ENCODE data around the gene PREX1.

PREX1 gene

GRCh38 chr20:48649868-48650267 is 177.9 kb downstream of the PREX1 start:
- no peak for DNase-seq

GRCh38 chr20:48649104-48649626 is 178.6 kb downstream of the PREX1 start:
- no peak for DNase-seq

- peak; percentile 74 for DNase-seq
Observed at GRCh38 chr20:48648482-48649051, 179.2 kb downstream of the PREX1 start.

GRCh38 chr20:48647858-48648257 is 179.9 kb downstream of the PREX1 start:
- DNase-seq = no peak

- no peak for DNase-seq
Observed at GRCh38 chr20:48645666-48646065, 182.1 kb downstream of the PREX1 start.

GRCh38 chr20:48644286-48644828 is 183.4 kb downstream of the PREX1 start:
- DNase-seq = no peak

- no peak for DNase-seq
Observed at GRCh38 chr20:48642105-48642880, 185.5 kb downstream of the PREX1 start.

GRCh38 chr20:48640871-48641270 is 186.9 kb downstream of the PREX1 start:
- no peak for DNase-seq

GRCh38 chr20:48639899-48640298 is 187.9 kb downstream of the PREX1 start:
- DNase-seq = no peak

- DNase-seq = no peak
Observed at GRCh38 chr20:48638546-48638945, 189.3 kb downstream of the PREX1 start.

GRCh38 chr20:48637461-48637860 is 190.3 kb downstream of the PREX1 start:
- DNase-seq = no peak

- peak; percentile 8 for DNase-seq
Observed at GRCh38 chr20:48636301-48636700, 191.5 kb downstream of the PREX1 start.

- peak; percentile 57 for DNase-seq
Observed at GRCh38 chr20:48635791-48636267, 192.0 kb downstream of the PREX1 start.

- DNase-seq = no peak
Observed at GRCh38 chr20:48635361-48635760, 192.4 kb downstream of the PREX1 start.

GRCh38 chr20:48634641-48635040 is 193.2 kb downstream of the PREX1 start:
- DNase-seq = no peak

- DNase-seq = no peak
Observed at GRCh38 chr20:48633620-48634257, 194.1 kb downstream of the PREX1 start.

- no peak for DNase-seq
Observed at GRCh38 chr20:48632825-48633619, 194.8 kb downstream of the PREX1 start.

GRCh38 chr20:48632017-48632824 is 195.6 kb downstream of the PREX1 start:
- DNase-seq = no peak

GRCh38 chr20:48631114-48632016 is 196.4 kb downstream of the PREX1 start:
- no peak for DNase-seq

- no peak for DNase-seq
Observed at GRCh38 chr20:48630342-48631075, 197.3 kb downstream of the PREX1 start.
